Measurements from ENCODE around the gene FANCM. TPM values are rescaled to one million over a fixed set of nuclear protein-coding genes. Genes with fewer than 3 reads are reported as not detected.

The FANCM gene
- total and polyA plus RNA-seq, 2 experiments from 2014 or later = 19.6 to 21.1 TPM

DNA sequence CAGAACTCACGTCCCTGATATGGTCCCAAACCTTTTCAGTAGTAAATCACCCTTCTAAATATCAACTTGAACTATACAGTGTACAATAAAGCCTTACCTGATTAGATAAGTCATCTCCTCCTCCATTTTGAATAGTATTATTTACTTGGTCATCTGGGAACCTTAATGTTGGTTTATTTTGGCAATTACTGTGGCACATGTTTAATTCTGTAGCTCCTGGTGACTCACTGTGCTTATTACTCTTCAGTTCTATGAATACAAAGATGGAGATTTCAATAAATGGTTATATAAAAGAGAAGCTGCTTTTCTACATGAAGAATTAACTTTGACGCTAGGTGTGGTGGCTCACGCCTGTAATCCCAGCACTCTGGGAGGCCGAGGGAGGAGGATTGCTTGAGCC, 91.8 kb downstream of the FANCM start (continued):
- TF ChIP-seq, protein P1, sequence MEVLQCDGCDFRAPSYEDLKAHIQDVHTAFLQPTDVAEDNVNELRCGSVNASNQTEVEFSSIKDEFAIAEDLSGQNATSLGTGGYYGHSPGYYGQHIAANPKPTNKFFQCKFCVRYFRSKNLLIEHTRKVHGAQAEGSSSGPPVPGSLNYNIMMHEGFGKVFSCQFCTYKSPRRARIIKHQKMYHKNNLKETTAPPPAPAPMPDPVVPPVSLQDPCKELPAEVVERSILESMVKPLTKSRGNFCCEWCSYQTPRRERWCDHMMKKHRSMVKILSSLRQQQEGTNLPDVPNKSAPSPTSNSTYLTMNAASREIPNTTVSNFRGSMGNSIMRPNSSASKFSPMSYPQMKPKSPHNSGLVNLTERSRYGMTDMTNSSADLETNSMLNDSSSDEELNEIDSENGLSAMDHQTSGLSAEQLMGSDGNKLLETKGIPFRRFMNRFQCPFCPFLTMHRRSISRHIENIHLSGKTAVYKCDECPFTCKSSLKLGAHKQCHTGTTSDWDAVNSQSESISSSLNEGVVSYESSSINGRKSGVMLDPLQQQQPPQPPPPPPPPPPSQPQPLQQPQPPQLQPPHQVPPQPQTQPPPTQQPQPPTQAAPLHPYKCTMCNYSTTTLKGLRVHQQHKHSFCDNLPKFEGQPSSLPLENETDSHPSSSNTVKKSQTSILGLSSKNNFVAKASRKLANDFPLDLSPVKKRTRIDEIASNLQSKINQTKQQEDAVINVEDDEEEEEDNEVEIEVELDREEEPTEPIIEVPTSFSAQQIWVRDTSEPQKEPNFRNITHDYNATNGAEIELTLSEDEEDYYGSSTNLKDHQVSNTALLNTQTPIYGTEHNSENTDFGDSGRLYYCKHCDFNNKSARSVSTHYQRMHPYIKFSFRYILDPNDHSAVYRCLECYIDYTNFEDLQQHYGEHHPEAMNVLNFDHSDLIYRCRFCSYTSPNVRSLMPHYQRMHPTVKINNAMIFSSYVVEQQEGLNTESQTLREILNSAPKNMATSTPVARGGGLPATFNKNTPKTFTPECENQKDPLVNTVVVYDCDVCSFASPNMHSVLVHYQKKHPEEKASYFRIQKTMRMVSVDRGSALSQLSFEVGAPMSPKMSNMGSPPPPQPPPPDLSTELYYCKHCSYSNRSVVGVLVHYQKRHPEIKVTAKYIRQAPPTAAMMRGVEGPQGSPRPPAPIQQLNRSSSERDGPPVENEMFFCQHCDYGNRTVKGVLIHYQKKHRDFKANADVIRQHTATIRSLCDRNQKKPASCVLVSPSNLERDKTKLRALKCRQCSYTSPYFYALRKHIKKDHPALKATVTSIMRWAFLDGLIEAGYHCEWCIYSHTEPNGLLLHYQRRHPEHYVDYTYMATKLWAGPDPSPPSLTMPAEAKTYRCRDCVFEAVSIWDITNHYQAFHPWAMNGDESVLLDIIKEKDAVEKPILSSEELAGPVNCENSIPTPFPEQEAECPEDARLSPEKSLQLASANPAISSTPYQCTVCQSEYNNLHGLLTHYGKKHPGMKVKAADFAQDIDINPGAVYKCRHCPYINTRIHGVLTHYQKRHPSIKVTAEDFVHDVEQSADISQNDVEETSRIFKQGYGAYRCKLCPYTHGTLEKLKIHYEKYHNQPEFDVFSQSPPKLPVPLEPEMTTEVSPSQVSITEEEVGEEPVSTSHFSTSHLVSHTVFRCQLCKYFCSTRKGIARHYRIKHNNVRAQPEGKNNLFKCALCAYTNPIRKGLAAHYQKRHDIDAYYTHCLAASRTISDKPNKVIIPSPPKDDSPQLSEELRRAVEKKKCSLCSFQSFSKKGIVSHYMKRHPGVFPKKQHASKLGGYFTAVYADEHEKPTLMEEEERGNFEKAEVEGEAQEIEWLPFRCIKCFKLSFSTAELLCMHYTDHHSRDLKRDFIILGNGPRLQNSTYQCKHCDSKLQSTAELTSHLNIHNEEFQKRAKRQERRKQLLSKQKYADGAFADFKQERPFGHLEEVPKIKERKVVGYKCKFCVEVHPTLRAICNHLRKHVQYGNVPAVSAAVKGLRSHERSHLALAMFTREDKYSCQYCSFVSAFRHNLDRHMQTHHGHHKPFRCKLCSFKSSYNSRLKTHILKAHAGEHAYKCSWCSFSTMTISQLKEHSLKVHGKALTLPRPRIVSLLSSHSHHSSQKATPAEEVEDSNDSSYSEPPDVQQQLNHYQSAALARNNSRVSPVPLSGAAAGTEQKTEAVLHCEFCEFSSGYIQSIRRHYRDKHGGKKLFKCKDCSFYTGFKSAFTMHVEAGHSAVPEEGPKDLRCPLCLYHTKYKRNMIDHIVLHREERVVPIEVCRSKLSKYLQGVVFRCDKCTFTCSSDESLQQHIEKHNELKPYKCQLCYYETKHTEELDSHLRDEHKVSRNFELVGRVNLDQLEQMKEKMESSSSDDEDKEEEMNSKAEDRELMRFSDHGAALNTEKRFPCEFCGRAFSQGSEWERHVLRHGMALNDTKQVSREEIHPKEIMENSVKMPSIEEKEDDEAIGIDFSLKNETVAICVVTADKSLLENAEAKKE (CRISPR knock-in tag; IDR thresholded peaks at IDR 0.05) = no peak
- no peak for TF ChIP-seq CREB1 (CRISPR knock-in tag; IDR thresholded peaks at IDR 0.05; ENCODE audit: low read depth)

DNA sequence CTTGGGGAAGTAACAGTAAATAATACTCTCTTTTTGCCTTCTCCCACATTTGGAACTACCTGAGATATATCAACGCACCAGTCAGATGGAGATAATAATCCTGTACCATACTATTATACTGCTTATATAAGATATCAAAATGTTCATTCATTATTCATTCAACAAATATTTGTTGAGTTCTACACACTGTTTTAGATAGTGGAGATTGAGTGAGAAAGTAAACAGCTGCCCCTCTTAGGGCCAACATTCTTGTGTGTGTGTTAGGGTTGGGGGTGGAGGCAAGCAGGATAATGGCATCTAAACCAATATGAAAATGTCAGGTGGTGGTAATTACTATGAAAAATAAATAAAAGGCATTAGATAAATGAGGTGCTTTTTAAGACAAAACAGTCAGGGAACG, 103.3 kb downstream of the FANCM start:
- no peaks in the 10 kb centered on the region for H3F3A ChIP-seq (replicated peaks; ENCODE audit: low read depth)
- Mint-ChIP-seq H3K27ac (no peak overlapping the region), H3K4me3 (no peak overlapping the region), H3K36me3 (ENCODE audit: low read depth) (peaks cover 31% of the 10 kb centered on the region), H3K9me3 (no peaks in the 10 kb centered on the region), H3K27me3 (ENCODE audit: insufficient read depth, low read depth, poor library complexity) (no peaks in the 10 kb centered on the region), H3K4me1 (no peaks in the 10 kb centered on the region)
- no peak for DNase-seq (ENCODE audit: low spot score)
- H3K27ac ChIP-seq (ENCODE audit: low read depth) = no peak overlapping the region
- H4K20me1 ChIP-seq (replicated peaks; ENCODE audit: insufficient read depth) = peaks cover 12% of the 10 kb centered on the region; the same call in 1 of the 2 replicates
- no peak for ATAC-seq
- H3K79me2 ChIP-seq (replicated peaks; ENCODE audit: insufficient read depth) = peaks cover 35% of the 10 kb centered on the region
- H3K4me3 ChIP-seq = no peak overlapping the region
- no peaks in the 10 kb centered on the region for H3K9me2 ChIP-seq (ENCODE audit: insufficient read depth)
- H3K27me3 ChIP-seq (ENCODE audit: insufficient read depth) = no peaks in the 10 kb centered on the region
- H3K36me3 ChIP-seq (ENCODE audit: insufficient read depth) = peaks cover 31% of the 10 kb centered on the region
- no peak overlapping the region for H2AFZ ChIP-seq
- H3K4me2 ChIP-seq = no peak overlapping the region
- no peaks in the 10 kb centered on the region for H3K4me1 ChIP-seq (ENCODE audit: insufficient read depth)
- no peak for TF ChIP-seq POLR2AphosphoS5 (IDR thresholded peaks at IDR 0.05; ENCODE audit: low read depth)
- TF ChIP-seq NANOG (IDR thresholded peaks at IDR 0.05; ENCODE audit: borderline replicate concordance) = no peak
- TF ChIP-seq ZNF331 (CRISPR knock-in tag; IDR thresholded peaks at IDR 0.05; ENCODE audit: low read depth) = no peak
- TF ChIP-seq, protein P1 (CRISPR knock-in tag; IDR thresholded peaks at IDR 0.05) = no peak
- no peak for TF ChIP-seq CREB1 (CRISPR knock-in tag; IDR thresholded peaks at IDR 0.05; ENCODE audit: low read depth)
- no peak for TF ChIP-seq STAT1 (IDR thresholded peaks at IDR 0.05; ENCODE audit: unreplicated experiment)
- no peak for TF ChIP-seq ZNF114 (CRISPR knock-in tag; IDR thresholded peaks at IDR 0.05)

Measured in GM23338 (cell line).